Adrenal gland (tissue), 5 donors: ENCODE results near the gene MPEG1.

ENCODE experiments used
- CTCF ChIP-seq, 6 experiments: fragments of 450-650 bp in 4 of 6; fragments of 200-600 bp in 2 of 6; sonication (generic) in 1 of 6; IDR thresholded peaks; 1 replicate in 5 of 6; 2 replicates in 1 of 6; pipeline versions ENCODE4 v1.5.1 to v1.8.0; 2016 to 2021; ENCODE audit warnings: antibody characterized with exemption in 6 of 6, mild to moderate bottlenecking in 2 of 6, moderate library complexity in 1 of 6
- POLR2A ChIP-seq, 2 donors: fragments of 450-650 bp; IDR thresholded peaks; one replicate each; pipeline ENCODE4 v1.6.1; 2017; ENCODE audit warnings: antibody characterized with exemption in 2 of 2, mild to moderate bottlenecking in 2 of 2, moderate library complexity in 1 of 2
- donor health status: DM: no; HTN: no; CAD: no.

- TF ChIP-seq CTCF (IDR thresholded peaks at IDR 0.05) (no peak), POLR2A (IDR thresholded peaks at IDR 0.05) (no peak)
These were observed 32.5 kb downstream of the MPEG1 start for GRCh38 chr11:59180168-59180776.
